Type B pancreatic cell (in vitro differentiated cells): ENCODE measurements around the gene FRY. TPM values are rescaled to one million over a fixed set of nuclear protein-coding genes. Genes with fewer than 3 reads are reported as not detected.

Experiments
- DNase-seq: peaks from one replicate; pipeline ENCODE4 v3.0.0; 2021; ENCODE audit warnings: mixed read lengths; ENCODE audit not compliant: unreplicated experiment; ENCODE audit errors: extremely low spot score
- H3K27ac Mint-ChIP-seq: 2 replicates; pipeline ENCODE4 v1.8.0; 2021; ENCODE audit warnings: mild to moderate bottlenecking, mixed read lengths
- H3K27me3 Mint-ChIP-seq: 2 replicates; pipeline ENCODE4 v1.8.0; 2021; ENCODE audit warnings: mixed read lengths
- H3K36me3 Mint-ChIP-seq: 2 replicates; pipeline ENCODE4 v1.8.0; 2021; ENCODE audit warnings: mixed read lengths
- H3K4me1 Mint-ChIP-seq: one replicate; pipeline ENCODE4 v1.8.0; 2021; ENCODE audit warnings: mixed read lengths; ENCODE audit not compliant: unreplicated experiment
- H3K4me3 Mint-ChIP-seq: 2 replicates; pipeline ENCODE4 v1.8.0; 2021; ENCODE audit warnings: mild to moderate bottlenecking, mixed read lengths
- H3K9me3 Mint-ChIP-seq: 2 replicates; pipeline ENCODE4 v1.8.0; 2021; ENCODE audit warnings: mixed read lengths
- total RNA-seq: library from RNA; stranded (reverse); gene quantifications from 2 replicates; pipeline ENCODE4 v1.2.1, GENCODE V29; 2021; ENCODE audit warnings: low replicate concordance
- TF ChIP-seq, protein P1 (sequence below): fragments of 200-600 bp; sonication (generic); conservative IDR thresholded peaks from 2 replicates; pipeline ENCODE4 v1.5.0; 2021; ENCODE audit warnings: antibody characterized with exemption, mild to moderate bottlenecking

Gene FRY
- total RNA-seq, 1 donor from 2014 or later, result 13.4 TPM

DNA sequence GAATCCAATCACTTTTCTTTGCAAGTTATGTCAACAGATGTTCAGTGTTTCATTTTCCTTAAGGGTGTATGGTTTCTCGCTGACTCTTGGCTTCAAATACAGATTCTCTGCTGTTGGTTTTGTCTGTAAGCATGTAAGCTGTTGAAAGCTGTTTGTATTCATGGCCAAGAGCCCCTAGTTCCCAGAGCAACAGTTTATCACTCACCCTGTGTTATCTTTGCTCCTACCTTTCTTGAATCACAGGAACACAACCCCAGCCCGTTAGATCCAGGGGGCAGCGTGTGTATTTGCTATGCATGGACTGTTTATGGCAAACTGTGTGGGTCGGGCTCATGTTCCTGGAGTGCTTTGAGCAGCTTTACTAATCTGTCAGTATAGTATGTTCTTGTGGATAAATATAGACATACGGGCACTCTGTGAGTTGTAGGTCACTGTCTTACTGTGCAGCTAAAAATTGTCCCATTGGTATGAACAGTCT lies 28.9 kb downstream of the FRY start:
- Mint-ChIP-seq H3K27ac (peak overlapping the region; percentile 13), H3K9me3 (no peaks in the 10 kb centered on the region), H3K36me3 (no peaks in the 10 kb centered on the region), H3K4me3 (no peak overlapping the region), H3K4me1 (peaks cover 18% of the 10 kb centered on the region), H3K27me3 (no peaks in the 10 kb centered on the region)
- TF ChIP-seq, protein P1, sequence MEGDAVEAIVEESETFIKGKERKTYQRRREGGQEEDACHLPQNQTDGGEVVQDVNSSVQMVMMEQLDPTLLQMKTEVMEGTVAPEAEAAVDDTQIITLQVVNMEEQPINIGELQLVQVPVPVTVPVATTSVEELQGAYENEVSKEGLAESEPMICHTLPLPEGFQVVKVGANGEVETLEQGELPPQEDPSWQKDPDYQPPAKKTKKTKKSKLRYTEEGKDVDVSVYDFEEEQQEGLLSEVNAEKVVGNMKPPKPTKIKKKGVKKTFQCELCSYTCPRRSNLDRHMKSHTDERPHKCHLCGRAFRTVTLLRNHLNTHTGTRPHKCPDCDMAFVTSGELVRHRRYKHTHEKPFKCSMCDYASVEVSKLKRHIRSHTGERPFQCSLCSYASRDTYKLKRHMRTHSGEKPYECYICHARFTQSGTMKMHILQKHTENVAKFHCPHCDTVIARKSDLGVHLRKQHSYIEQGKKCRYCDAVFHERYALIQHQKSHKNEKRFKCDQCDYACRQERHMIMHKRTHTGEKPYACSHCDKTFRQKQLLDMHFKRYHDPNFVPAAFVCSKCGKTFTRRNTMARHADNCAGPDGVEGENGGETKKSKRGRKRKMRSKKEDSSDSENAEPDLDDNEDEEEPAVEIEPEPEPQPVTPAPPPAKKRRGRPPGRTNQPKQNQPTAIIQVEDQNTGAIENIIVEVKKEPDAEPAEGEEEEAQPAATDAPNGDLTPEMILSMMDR, result no peak
- no peak for DNase-seq

DNA sequence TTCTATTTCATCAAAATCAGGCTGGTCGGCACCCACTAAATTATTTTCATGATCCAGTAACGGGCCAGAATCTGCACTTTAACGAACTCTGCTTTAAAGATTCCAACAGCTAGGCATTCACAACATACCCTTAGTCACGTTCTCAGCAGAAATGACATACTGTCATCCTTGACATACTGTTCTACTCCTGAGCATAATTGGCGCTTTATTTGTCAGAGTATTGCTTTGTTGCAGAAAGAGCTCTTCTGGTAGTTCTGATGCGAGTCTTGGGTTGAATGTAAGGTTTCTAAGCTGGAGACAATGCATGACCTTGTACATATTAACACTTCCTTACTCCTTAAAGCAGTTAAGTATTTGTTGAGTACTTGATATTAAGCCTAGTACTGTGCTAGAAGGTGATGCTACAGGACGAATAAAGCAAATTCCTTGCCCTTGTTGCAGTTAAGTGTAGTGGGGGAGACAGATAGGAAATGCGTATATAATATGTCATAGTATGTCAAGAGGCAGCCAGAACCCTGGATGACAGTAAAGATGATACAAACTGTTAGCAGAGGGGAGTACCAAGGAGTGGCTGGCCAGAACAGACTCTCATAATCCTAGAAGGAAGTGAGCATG lies 32.2 kb downstream of the FRY start:
- TF ChIP-seq, protein P1, result no peak
- H3K4me3 Mint-ChIP-seq, result no peak overlapping the region
- no peak overlapping the region for H3K27ac Mint-ChIP-seq
- H3K4me1 Mint-ChIP-seq, result peaks cover 18% of the 10 kb centered on the region
- H3K27me3 Mint-ChIP-seq, result no peaks in the 10 kb centered on the region
- no peaks in the 10 kb centered on the region for H3K36me3 Mint-ChIP-seq
- DNase-seq, result no peak
- H3K9me3 Mint-ChIP-seq, result peaks cover 4% of the 10 kb centered on the region

DNA sequence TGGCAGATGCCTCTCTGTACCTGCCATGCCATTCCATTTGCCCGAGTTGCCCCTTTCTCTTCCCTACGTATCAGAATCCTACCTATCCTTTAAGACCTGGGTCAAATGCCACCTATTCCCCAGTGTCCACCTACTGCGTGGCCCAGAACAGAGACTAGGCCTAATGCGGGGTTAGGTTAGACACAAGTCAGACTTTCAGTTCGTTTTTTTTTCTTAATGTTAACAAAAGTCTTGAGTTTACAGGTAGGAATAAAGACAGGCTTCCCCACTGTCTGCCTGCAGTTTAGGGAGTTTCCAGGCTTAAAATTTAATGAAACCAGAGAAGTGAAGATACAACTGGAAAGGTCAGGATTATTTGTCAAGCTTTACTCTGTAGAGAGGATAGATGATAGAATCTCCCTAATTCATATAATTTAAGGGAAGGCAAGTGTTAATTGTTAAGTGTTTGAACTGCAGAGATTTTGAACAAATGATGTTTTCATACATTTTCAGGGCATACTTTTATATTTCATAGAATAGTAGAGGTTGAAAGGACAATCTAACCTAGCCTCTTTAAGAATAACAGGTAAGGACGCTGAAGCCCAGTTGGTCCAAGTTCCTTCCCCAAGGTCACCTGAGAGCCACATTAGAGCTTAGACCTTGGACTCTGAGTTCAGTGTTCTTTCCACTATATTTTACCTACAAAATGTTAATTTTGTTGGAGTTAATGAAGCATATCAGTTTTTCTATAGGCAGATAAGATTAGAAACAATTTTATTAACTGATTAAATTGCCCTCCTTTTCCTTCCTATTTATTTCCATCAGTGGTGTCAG lies 35.8 kb downstream of the FRY start:
- no peaks in the 10 kb centered on the region for H3K27me3 Mint-ChIP-seq
- H3K36me3 Mint-ChIP-seq, result peaks cover 4% of the 10 kb centered on the region
- H3K4me3 Mint-ChIP-seq, result no peak overlapping the region
- H3K4me1 Mint-ChIP-seq, result no peaks in the 10 kb centered on the region
- no peak for DNase-seq
- H3K27ac Mint-ChIP-seq, result no peak overlapping the region
- H3K9me3 Mint-ChIP-seq, result peaks cover 4% of the 10 kb centered on the region
- TF ChIP-seq, protein P1, result no peak

DNA sequence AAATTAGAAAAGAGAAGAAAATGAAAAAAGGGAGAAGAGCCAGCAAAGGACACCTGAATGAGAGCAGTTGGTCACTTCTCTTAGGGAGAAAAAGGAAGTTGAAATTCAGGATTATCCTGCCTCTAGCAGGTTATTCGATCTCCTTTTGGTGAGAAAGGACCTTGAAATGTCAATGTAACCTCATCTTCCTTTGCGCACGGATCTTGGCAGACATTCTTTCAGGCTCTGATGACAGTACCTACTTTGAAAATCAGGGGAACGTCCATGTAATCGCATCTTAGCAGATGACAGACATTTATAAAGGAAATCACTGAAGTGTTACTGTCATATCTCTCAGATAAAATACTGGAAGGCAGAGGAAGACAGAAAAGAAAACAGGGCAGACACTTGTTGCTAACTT lies 36.7 kb downstream of the FRY start:
- H3K27ac Mint-ChIP-seq, result no peak overlapping the region
- H3K4me3 Mint-ChIP-seq, result no peak overlapping the region
- DNase-seq, result no peak
- H3K4me1 Mint-ChIP-seq, result peaks cover 8% of the 10 kb centered on the region
- no peaks in the 10 kb centered on the region for H3K27me3 Mint-ChIP-seq
- TF ChIP-seq, protein P1, result no peak
- H3K9me3 Mint-ChIP-seq, result peaks cover 4% of the 10 kb centered on the region
- H3K36me3 Mint-ChIP-seq, result peaks cover 4% of the 10 kb centered on the region

DNA sequence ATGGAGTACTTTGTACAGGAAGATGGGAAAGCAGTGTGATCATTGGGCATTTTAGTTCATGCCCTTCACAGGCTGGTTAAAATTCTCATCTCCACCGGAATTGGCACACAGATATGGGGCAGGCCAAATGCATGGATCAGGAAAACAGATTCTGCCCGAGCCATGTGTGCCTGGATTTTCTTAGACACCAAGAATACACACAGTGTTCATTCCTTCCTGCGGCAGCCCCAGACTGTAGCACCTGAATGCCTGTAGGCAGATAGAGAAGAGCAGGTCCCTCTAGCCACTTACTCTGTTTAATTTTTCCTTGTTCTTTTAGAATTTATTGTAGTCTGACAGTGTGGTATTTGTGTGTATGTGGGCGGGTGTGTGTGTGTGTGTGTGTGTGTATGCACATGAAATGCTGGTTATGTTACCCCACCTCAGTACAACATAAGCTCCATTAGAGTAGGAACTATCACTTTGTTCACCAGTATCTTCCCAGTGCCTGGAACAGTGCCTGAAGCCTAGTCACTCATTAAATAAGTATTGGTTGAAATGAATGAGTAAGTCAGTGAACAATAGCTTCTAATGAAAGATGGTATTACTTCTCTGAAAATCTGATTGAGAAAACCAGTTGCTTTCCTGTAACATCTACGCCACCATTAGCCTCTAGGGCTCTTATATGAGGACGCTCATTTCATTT lies 41.7 kb downstream of the FRY start:
- Mint-ChIP-seq H3K4me1 (peaks cover 8% of the 10 kb centered on the region), H3K27me3 (no peaks in the 10 kb centered on the region), H3K9me3 (peaks cover 2% of the 10 kb centered on the region), H3K27ac (peak overlapping the region; percentile 77), H3K36me3 (peaks cover 4% of the 10 kb centered on the region), H3K4me3 (no peak overlapping the region)
- TF ChIP-seq, protein P1, result no peak
- no peak for DNase-seq
